ENCODE data around the gene PDE4A. TPM values are rescaled to one million over a fixed set of nuclear protein-coding genes. Genes with fewer than 3 reads are reported as not detected.
"Not testable (repeated sequence)": the region's sequence is repeated elsewhere in the genome, so short reads cannot be mapped to it uniquely, and the experiment has no call there.

Gene PDE4A
- total RNA-seq, 1 donor from 2014 or later, result 0.92 TPM

DNA sequence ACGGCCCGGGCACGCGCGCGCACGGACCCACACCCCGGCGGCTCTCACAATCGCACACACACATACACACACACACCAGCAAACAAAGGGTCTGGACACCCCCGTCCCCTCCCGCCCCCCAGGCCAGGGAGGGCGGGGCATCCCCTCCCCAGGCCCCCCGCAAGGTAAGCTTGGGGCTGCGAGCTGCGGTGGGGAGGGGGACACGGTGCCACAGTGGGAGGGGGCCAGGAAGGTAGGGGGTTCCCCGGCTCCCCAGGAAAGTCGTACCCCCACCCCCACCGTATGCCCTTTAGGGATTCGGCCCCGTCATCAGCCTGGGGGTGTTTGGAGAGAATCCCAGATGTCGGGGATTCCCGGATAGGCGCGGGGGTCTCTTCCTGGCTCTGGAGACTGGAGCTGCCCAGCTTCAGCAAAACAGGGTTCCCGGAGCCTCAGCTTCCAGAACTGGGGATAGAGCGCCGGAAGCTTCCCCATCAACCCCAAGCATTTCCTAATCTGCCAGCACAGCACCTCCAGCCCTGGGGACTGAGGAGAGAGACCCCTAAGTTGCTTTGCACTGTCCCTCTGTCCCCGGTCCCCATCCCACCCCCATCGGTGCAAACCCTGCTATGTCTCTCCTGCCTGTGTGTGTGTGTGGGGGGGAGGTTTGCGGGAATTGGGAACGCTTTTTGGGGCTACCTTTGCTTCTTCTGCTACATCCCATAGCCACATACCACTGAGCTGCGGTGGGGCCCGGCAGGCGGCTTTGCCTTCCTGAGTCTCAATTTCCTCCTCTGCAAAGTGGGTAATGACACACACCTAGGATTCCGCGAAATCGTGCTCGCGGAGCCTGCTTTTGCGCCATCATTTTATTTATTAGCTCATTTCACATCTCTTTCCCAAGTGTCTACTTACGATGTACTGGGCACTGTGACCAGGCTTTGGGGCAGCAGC, 15.2 kb upstream of the PDE4A start:
- peak; percentile 0 for ATAC-seq

DNA sequence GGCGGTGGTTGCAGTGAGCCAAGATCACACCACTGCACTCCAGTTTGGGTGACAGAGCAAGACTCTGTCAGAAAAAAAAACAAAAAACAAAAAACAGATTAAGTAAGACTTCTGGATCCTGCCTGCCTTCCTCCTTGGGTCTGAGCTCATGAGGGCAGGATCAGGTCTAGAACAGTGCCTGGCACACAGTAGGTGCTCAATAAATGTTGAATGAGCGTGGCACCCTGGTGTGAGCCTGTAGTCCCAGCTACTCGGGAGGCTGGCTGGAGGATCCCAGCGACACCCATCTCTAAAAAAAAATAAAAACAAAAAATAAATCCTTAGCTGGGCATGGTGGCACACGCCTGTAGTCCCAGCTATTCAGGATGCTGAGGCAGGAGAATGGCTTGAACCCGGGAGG, 14.1 kb upstream of the PDE4A start:
- ATAC-seq, result no peak

DNA sequence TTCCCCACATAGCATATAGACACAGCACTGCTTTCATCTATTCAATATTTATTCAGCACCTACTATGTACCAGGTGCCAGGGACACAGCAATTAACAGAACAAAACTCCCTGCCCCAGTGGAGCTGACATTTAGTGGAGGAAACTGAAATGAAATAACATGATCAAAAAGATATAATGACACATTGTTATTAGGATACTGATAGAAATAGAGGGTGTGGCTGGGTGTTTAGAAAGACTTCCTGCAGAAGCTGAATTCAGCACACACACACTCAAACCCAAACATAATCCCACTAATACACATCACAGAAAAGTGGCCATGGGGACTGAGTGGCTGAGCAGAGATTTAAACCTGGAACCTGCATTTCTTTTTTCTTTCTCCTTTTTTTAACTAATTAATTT, 13.2 kb upstream of the PDE4A start:
- no peak for ATAC-seq

DNA sequence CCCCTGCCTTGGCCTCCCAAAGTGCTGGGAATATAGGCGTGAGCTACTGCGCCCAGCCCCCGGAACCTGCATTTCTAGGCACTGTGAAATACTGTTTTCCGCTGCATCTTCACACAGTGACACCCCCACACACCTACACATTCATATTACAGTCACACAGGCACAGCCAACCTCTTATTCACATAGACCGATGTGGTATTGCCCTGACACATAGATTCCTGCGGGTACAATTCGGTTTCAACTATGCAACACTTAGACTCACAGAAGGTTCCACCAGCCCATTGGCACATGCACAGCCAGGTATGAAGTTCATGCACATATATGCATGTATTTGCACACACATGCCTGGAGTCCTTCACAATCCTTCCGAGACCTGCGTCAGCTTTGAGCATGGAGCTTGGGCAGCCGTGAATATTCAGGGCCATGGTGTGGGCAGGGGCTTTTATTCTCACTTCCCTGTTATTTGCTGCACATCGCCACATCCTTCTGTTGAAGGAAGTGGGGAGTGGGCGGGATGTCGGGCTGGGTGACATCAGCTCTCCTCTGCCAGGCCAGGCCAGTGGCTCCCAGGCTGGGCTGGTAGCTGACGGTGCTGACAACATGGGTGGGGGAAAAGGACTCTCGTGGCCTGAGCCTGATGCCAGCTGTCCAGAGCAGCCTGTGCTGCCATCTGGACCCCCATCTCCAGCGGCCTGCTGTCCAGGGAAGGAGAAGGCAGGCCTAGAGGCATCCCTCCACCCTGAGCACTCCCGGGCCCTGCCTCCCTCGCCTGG, 11.6 kb upstream of the PDE4A start:
- ATAC-seq, result peak; percentile 29

DNA sequence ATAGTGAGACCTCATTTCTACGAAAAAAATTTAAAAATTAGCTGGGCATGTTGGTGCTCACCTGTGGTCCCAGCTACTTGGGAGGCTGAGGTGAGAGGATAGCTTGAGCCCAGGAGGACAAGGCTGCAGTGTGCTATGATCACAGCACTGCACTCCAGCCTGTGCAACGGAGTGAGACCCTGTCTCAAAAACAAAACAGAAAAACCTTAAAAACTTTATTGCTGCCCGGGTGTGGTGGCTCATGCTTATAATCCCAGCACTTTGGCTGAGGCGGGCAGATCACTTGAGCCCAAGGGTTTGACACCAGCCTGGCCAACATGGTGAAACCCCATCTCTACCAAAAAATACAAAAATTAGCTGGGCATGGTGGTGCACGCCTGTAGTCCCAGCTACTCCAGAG, 9.1 kb upstream of the PDE4A start:
- ATAC-seq, result not testable (repeated sequence)

DNA sequence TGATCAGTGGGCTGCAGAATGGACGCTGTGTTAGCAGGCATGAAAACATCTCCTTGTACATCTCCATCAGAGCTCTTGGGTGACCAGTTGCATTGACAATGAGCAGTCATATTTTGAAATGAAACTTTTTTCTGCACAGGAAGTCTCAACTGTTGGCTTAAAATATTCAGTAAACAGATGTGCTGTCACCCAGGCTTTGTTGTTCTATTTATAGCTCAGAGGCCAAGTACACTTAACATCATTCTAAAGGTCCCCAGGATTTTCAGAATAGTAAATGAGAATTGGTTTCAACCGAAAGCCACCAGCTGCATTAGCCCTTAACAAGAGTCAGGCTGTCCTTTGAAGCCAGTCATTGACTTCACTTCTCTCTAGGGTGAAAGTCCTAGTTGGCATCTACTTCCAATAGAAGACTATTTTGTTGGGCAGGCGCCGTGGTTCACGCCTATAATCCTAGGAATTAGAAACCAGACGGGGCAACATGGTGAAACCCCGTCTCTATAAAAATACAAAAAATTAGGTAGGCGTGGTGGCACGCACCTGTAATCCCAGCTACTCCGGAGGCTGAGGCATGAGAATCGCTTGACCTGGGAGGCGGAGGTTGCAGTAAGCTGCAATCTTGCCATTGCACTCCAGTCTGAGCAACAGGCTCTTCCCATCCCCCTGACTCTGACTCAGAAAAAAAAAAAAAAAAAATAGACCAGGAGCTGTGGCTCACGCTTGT, 7.9 kb upstream of the PDE4A start:
- ATAC-seq, result no peak

GRCh38 chr19:10416083-10416379, 4.3 kb upstream of the PDE4A start:
- no peak for ATAC-seq

DNA sequence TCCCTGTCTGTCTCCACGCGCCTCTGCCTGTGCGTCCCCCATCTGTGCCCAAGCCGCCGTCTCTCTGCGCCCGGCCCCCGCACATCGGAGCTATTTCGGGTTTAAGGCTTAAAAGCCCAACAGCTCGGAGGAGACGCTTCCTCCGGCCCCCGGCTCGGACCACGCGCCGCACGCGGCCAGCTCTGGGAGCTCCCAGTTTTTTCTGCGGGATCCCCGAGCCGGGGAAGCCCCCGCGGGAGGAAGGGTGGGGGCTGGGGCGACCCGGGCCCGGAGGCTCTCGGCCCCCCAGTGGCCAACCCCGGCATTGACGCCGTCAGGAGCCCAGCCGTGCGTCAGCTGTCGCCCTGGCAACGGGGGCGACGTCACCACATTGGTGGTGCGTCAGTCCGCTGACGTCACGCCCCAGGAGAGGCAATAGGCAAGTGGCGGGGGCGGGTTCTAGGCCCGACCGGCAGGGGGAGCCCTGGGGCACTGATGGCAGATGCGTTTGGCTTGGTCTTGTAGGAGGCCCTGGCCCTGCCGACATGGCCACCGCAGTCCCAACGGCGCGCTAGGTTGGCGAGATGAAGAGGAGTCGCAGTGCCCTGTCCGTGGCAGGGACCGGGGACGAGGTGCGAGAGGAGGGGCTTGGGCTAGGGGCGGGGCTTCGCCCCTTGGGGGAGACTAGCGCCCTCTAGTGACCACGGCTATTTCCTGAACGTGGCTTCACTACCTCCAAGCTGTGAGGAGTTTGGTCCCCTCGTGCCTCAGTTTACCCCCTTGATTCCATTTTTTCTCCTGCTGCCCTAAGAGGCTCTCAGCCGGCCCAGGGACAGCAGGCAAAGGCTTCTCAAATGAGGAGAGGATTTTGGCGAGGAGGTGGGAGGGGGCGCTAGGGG, 3.7 kb upstream of the PDE4A start:
- peak; percentile 77 for ATAC-seq

DNA sequence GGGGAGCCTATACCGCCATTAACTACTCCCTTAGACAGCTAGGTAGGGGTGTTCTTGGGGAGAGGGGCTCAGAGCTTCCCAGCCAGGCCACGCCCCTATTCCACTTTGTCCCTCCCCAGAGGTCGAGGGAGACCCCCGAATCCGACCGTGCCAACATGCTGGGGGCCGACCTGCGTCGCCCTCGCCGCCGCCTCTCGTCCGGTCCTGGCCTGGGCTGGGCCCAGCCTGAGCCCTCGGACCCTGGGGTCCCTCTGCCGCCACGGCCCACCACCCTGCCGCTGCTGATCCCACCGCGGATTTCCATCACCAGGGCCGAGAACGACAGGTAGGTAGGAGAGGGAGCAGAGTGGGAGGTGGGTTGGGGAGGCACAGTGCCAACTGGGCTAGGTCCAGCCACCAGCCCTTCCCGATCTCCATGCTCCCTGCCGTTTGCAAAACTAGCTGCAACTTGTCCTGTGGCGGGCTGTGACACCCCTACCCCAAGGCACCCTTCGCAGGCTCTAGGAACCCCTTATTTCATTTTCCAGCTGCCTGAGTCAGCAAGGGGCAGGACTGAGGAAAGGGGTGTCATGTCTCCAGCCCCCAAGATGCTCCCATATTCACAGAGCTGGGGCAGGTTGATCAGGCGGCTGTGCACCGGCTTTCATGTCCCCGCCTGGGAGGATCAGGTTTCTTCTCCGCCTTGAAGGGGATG, 2.6 kb upstream of the PDE4A start:
- peak; percentile 4 for ATAC-seq

DNA sequence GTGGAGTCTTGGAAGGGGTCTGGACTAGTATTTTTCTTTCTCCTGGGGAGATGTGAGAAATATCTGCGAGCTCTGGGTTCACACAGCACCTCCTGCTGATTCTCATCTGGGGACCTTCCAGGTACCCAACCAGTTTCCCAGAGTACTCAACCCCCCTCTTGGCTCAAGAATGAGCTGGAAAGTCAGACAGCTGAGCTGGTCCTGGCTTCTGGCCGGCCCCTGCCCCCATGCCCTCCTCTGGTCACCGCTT, 2.2 kb upstream of the PDE4A start:
- no peak for ATAC-seq

- ATAC-seq, result no peak
Observed at GRCh38 chr19:10418485-10419199, 1.7 kb upstream of the PDE4A start.

DNA sequence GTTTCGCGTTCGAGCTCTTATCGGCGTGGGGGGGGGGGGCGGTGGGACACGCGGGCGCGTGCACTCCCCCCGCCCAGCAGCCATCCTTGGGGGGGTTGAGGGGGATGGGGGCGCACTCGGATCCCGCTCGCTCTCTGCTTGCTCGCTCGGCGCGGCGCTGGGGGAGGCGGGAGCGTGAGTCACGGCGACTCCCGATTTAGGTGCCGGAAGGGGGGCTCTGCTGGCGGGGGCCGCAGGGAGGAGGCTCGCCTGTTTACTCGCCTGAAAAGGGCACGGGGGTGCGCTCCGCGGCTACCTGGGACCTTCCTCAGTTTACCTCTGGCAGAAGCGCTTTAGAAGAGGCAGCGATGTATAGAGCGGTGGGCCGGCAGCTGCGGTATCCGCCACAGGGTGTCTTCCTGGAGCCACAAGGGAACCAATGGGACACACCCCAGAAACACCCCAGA, 1.1 kb upstream of the PDE4A start:
- no peak for ATAC-seq

DNA sequence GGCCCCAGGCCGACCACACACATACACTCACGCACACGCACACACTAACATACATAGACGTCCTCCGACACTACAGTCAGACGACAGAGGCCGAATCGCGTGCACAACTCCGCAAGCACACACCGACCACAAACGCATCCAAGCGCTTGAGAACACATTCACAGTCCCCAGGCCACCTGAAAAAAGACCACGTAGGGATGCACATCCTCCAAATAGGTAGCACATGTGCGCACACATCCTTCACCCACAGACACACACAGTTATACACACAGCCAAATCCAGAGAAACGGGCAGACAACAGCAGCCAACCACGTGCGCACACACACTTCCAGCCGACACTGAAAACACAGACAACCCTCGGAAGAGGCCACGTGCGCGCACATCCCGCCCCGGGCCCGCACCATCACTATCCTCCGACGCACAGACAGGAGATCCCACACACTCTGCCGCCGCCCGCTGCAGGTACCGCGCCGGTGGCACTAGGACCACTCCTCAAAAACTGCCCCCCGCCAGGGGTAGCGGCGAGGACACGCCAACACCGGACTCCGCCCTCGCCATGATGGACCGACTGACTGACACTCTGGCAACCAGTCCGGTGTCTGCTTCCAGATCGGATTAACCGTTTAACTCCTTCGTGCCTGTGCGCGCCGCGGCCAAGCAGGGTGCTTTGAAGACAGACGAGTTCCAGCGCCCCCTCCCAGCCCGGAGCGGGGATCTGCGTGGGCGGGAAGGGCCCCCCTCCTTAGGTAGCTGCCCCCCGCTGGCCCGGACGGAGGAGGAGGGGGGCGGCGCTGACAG, 493 bp upstream of the PDE4A start:
- ATAC-seq, result no peak

- no peak for ATAC-seq
Observed at GRCh38 chr19:10421240-10422045, 1.1 kb downstream of the PDE4A start.

DNA sequence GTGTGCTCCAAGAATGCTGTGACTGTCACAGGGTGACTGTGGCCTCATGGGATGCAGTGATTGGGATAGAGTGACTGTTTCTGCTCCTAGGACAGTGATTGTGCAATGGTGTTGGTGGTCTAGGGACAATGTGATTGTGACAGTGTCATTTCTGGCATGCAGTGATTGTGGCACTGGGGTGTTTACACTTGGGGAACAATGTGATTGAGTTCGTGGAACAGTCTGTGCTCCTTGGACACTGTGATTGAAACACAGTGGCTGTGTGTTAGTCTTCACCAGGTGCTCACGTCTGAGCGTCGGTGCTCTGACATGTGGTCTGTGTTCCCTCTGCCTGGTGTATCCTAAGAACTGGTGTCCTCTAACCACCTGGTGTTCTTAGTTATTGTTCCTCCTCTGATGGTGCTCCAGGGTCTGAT, 1.7 kb downstream of the PDE4A start:
- no peak for ATAC-seq

GRCh38 chr19:10422846-10423245, 2.5 kb downstream of the PDE4A start:
- ATAC-seq, result no peak

GRCh38 chr19:10424011-10424637, 3.8 kb downstream of the PDE4A start:
- peak; percentile 69 for ATAC-seq

DNA sequence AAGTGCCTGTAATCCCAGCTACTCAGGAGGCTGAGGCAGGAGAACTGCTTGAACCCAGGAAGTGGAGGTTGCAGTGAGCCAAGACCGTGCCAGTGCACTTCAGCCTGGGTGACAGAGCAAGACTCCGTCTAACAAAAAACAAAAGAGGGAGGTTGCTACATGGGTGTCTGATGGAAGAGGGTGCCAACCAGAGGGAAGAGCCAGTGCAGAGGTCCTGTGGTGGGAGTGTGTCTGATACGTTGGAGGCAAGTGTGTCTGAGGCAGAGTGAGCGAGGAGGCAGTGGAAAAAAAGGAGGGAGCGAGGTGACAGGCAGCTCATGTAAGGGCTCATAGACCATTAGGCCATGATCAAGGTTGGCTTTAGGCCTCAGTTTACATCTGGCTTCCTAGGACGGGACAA, 6.8 kb downstream of the PDE4A start:
- no peak for ATAC-seq

DNA sequence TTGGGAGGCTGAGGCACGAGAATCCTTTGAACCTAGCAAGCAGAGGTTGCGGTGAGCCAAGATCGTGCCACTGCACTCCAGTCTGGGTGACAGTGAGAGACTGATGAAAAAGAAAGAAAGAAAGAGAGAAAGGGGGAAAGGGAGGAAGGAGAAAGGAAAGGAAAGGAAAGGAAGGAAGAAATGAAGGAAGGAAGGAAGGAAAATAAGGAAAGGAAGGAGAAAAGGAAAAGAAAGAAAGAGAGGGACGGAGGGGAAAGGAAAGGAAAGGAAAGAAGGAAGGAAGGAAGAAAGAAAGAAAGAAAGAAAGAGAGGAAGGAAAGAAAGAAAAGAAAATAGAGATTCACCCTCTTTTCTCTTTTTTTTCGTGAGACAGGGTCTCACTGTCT, 8.7 kb downstream of the PDE4A start:
- no peak for ATAC-seq
